Effector CD8-positive, alpha-beta T cell (primary cell): Measurements from ENCODE around the gene CPXM2.

Source experiments
- DNase-seq: peaks from one replicate; lab custom pipeline; 2025; lab: John Stamatoyannopoulos, UW

The CPXM2 gene

GRCh38 chr10:123847686-123848432 lies 43.7 kb downstream of the CPXM2 start:
- no peak for DNase-seq

GRCh38 chr10:123843835-123844234 lies 47.8 kb downstream of the CPXM2 start:
- DNase-seq = no peak

- no peak for DNase-seq
Measured at GRCh38 chr10:123842692-123843385, 48.8 kb downstream of the CPXM2 start.

GRCh38 chr10:123841560-123841959 lies 50.0 kb downstream of the CPXM2 start:
- DNase-seq = no peak

GRCh38 chr10:123841115-123841514 lies 50.5 kb downstream of the CPXM2 start:
- no peak for DNase-seq

GRCh38 chr10:123840714-123841113 lies 50.9 kb downstream of the CPXM2 start:
- no peak for DNase-seq

GRCh38 chr10:123838596-123839310 lies 52.9 kb downstream of the CPXM2 start:
- no peak for DNase-seq

- DNase-seq = no peak
Measured at GRCh38 chr10:123837756-123838155, 53.9 kb downstream of the CPXM2 start.

- no peak for DNase-seq
Measured at GRCh38 chr10:123836418-123837145, 55.0 kb downstream of the CPXM2 start.

GRCh38 chr10:123835575-123835974 lies 56.0 kb downstream of the CPXM2 start:
- no peak for DNase-seq

- no peak for DNase-seq
Measured at GRCh38 chr10:123833170-123833850, 58.3 kb downstream of the CPXM2 start.

- no peak for DNase-seq
Measured at GRCh38 chr10:123831259-123831658, 60.3 kb downstream of the CPXM2 start.

GRCh38 chr10:123821136-123821535 lies 70.5 kb downstream of the CPXM2 start:
- no peak for DNase-seq

- no peak for DNase-seq
Measured at GRCh38 chr10:123809632-123810031, 82.0 kb downstream of the CPXM2 start.

GRCh38 chr10:123808906-123809305 lies 82.7 kb downstream of the CPXM2 start:
- DNase-seq = no peak

GRCh38 chr10:123808286-123808685 lies 83.3 kb downstream of the CPXM2 start:
- DNase-seq = no peak

GRCh38 chr10:123807444-123808035 lies 84.1 kb downstream of the CPXM2 start:
- DNase-seq = no peak

GRCh38 chr10:123804716-123805115 lies 86.9 kb downstream of the CPXM2 start:
- no peak for DNase-seq

- no peak for DNase-seq
Measured at GRCh38 chr10:123800821-123801220, 90.8 kb downstream of the CPXM2 start.

GRCh38 chr10:123800289-123800688 lies 91.3 kb downstream of the CPXM2 start:
- DNase-seq = no peak

GRCh38 chr10:123798856-123799255 lies 92.8 kb downstream of the CPXM2 start:
- no peak for DNase-seq
